GM21526 (cell line): ENCODE results near the gene POMZP3.
"Not testable (repeated sequence)": the region's sequence is repeated elsewhere in the genome, so short reads cannot be mapped to it uniquely, and the experiment has no call there.

Experiments used
- ATAC-seq: cut with Tn5 transposase; IDR thresholded peaks from one replicate; pipeline ENCODE4 v1.9.1; 2021; ENCODE audit warnings: moderate library complexity; ENCODE audit not compliant: unreplicated experiment, low FRiP score

Gene POMZP3

GRCh38 chr7:76591033-76591432 is 36.0 kb downstream of the POMZP3 start:
- ATAC-seq: not testable (repeated sequence)

DNA sequence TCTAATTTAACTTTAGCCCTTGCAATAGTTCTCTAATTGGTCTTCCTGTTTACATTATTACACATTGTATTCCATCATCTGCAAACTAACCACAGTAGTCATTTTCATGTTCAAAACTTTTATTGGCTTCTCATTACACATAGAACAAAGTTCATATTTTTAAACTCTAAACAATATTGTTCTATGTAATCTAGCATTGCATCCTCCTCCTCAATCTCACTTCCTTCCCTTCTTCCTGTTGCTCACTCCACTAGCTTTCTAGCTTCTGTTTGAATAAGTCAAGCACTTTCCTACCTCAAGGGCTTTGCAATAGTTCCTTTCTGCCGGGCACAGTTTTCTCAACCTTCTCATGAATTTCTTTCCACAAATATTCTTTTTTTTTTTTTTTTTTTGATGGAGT is 38.5 kb downstream of the POMZP3 start:
- ATAC-seq: not testable (repeated sequence)

DNA sequence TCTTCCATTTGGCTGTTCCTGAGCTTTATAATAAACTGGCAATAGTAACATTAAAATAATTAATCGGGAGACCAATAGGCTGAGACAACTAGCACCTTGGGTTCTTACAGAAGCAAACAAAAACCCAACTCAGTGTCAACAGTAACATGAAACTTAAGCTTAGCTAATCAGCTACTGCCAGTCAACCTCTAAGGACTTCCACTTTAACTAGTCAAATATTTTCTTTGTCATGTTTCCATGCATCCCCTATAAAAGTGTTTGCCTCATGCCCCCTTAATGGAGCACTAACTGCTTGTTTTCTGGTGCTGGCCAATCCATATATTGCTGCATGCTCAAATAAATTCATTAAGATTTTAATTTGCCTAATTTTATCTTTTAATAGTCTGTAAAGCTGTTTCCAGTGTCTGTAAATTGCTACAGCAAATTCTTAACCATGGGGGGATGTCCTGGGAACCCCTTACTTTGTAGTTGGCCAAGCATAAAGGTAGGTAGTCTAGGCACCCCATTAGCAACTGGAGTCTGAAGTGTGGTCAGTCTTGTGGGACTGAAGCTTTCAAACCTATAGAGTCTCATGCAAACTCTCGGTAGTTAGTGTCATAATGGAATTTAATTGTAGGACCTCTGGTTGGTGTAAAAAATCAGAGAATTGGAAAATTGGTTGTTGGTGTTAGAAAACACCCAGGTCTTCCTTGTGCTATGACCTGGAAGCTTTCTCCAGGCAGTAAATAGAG is 40.3 kb downstream of the POMZP3 start:
- not testable (repeated sequence) for ATAC-seq

- not testable (repeated sequence) for ATAC-seq
Observed at GRCh38 chr7:76583636-76584281, 43.3 kb downstream of the POMZP3 start.

DNA sequence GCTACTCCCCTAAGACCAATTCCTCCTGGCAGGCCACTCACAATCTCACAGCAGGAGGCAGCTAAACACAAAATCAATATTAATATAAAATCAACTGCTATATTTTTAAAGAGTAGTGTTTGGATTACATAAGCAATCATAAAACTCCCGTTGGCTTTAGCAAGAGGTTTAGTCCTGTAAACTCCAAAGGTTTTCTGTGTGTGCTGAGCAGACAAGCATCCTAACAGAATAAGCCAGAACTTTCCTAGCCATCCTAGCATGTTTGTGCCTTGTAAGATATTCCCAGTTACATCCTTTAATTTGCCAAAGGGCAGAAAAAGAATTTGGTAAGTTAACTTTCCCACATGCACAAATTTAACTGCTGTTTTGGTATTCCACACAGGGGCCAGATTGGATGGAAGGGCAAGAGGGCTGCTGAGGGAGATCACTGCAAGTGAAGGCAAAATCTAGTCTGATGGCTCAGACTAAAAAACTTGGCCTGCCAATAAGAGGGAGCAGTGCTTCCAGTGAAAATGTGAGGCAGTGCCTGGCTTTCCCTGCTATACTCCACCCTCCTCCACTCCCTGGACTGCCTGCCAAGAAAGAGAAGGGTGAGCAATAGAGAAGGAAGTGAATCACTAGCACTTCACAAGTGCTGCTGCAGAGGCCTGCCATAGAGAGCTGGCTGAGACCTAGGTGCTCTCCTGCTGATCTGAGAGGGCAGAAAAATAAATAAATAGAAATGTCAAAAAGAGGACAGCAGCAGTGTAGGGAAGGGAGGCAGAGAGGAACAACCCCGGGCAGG is 44.0 kb downstream of the POMZP3 start:
- not testable (repeated sequence) for ATAC-seq

GRCh38 chr7:76575919-76576655 is 51.0 kb downstream of the POMZP3 start:
- not testable (repeated sequence) for ATAC-seq

DNA sequence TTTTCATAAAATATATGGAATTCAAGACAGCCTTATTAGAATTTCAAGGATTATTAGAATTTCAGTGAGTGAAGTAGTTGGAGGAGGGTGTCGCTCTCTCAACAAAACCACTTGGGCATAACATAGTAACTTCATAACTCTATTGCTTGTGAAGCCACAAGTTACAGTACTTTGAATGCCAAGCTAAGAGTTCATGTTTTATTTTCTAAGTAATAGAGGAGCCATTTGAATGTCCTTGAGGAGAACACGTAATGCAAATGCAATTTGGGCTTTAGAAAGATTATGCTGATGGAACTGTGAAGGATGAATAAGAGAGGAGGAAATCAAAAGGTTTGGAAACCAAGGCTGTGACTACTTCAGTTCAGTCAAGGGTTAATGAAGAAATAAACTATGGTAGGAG is 51.6 kb downstream of the POMZP3 start:
- not testable (repeated sequence) for ATAC-seq

GRCh38 chr7:76572296-76572695 is 54.8 kb downstream of the POMZP3 start:
- not testable (repeated sequence) for ATAC-seq

- ATAC-seq: not testable (repeated sequence)
Observed at GRCh38 chr7:76570324-76570775, 56.7 kb downstream of the POMZP3 start.

DNA sequence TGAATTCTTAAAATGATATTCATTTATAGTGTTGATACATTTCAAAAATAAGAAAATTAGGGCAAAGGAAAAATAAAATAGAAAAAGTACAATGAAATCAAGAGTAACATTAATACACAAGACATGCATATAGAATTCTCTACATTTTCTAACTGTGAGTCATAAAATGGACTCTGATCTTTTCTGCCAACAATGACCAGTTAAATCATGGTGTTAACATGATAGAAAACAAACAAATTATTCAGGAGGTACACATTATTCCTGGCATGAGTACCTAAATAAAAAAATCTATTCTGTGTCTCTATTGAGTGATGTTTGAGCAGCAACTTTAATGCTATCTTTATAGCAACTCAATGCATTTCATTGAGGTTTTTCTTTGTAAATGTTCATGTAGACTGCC is 58.3 kb downstream of the POMZP3 start:
- not testable (repeated sequence) for ATAC-seq

GRCh38 chr7:76567753-76568152 is 59.3 kb downstream of the POMZP3 start:
- not testable (repeated sequence) for ATAC-seq

DNA sequence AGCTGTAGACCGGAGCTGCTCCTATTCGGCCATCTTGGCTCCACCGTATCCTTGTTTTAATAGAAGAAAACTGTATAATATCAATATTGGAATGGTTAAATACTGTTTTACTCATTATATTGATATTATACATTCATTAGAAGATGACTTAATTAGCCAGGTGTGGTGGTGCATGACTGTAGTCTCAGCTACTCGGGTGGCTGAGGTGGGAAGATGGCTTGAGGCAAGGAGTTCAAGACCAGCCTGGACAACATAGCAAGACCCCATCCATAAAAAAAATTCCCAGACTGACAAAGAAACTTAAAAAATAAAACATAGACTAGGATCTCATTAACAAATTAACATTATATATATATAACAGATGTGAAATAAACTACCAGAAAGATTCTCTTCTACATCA is 59.8 kb downstream of the POMZP3 start:
- ATAC-seq: not testable (repeated sequence)

DNA sequence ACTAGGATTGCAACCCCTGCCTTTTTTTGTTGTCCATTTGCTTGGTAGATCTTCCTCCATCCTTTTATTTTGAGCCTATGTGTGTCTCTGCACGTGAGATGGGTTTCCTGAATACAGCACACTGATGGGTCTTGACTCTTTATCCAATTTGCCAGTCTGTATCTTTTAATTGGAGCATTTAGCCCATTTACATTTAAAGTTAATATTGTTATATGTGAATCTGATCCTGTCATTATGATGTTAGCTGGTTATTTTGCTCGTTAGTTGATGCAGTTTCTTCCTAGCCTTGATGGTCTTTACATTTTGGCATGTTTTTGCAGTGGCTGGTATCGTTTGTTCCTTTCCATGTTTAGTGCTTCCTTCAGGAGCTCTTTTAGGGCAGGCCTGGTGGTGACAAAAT is 62.1 kb downstream of the POMZP3 start:
- not testable (repeated sequence) for ATAC-seq

GRCh38 chr7:76561342-76561741 is 65.7 kb downstream of the POMZP3 start:
- ATAC-seq: not testable (repeated sequence)

DNA sequence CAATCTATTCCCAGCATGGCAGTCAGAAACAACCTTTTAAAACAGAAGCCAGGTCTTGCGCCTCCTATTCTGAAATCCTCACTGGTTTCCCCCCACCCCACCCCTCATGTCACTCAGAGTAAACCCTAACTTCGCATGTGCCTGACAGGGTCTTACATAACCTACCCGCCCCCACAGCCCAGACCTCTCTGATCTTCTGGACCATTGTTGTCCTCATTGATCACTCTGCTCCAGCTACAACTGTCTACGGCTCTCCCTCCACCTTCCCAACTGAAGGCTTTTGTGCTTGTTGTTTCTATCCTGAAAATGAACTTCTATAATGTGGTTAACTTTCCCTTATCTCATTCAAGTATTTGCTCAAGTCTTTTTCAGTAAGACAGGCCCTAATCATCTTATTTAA is 66.9 kb downstream of the POMZP3 start:
- not testable (repeated sequence) for ATAC-seq
